Measurements from ENCODE around the gene IRX4. TPM values are rescaled to one million over a fixed set of nuclear protein-coding genes. Genes with fewer than 3 reads are reported as not detected.
A peak's percentile ranks its signal among the peaks of the same experiment; 100 is the strongest.

Gene IRX4
- polyA plus RNA-seq, 1 of the 3 experiments (the other 2 are of a cell fraction) = not detected

- TF ChIP-seq MXI1 (IDR thresholded peaks at IDR 0.05; ENCODE audit: low read depth, low read length) = no peak
Observed at GRCh38 chr5:1875281-1875842, 7.4 kb downstream of the IRX4 start (continued).

- Histone ChIP-seq H3K79me2 (ENCODE audit: insufficient read depth) (no peaks in the 10 kb centered on the region), H3F3A (replicated peaks; ENCODE audit: insufficient read depth) (no peaks in the 10 kb centered on the region), H4K20me1 (ENCODE audit: insufficient read depth) (0 out of 2 replicates have a peak, but pooled peaks cover 4% of the 10 kb centered on the region), H3K9ac (no peak overlapping the region), H3K9me3 (no peaks in the 10 kb centered on the region), H3K4me2 (no peak overlapping the region), H3K4me1 (ENCODE audit: control insufficient read depth in 1 of 2, insufficient read depth in 2 of 2, low read depth in 1 of 2, low read length in 1 of 2) (no peaks in the 10 kb centered on the region), H3K36me3 (replicated peaks in 1 of 2; ENCODE audit: control insufficient read depth in 1 of 2, insufficient read depth in 2 of 2, low read length in 1 of 2) (no peaks in the 10 kb centered on the region), H3K4me3 (ENCODE audit: low read depth in 2 of 2, low read length in 1 of 2) (no peak overlapping the region), H2AFZ (ENCODE audit: low read depth) (no peak overlapping the region), H3K27me3 (ENCODE audit: insufficient read depth) (peaks cover 70% of the 10 kb centered on the region), H3K27ac (ENCODE audit: low read depth in 2 of 2, low read length in 1 of 2) (no peak overlapping the region), H3K9me2 (no peaks in the 10 kb centered on the region)
- DNase-seq = no peak
- TF ChIP-seq EZH2phosphoT487 (IDR thresholded peaks at IDR 0.05; ENCODE audit: borderline replicate concordance, low read depth) (0 out of 2 replicates have a peak, but pooled peaks have one; percentile 32), CTCF (IDR thresholded peaks at IDR 0.05) (no peak)
- CTCF ChIA-PET = no interaction called here
- POLR2A ChIA-PET = no interaction called here
- WGBS (ENCODE audit: low lambda C conversion rate) = 8% methylated on average over 31 of the region's 36 CpGs
Observed at GRCh38 chr5:1874771-1875220, 7.9 kb downstream of the IRX4 start.

GRCh38 chr5:1874348-1874747 is 8.4 kb downstream of the IRX4 start:
- Histone ChIP-seq H3K9ac (no peak overlapping the region), H3K4me3 (ENCODE audit: low read depth in 2 of 2, low read length in 1 of 2) (no peak overlapping the region), H3K9me2 (no peaks in the 10 kb centered on the region), H3K36me3 (replicated peaks in 1 of 2; ENCODE audit: control insufficient read depth in 1 of 2, insufficient read depth in 2 of 2, low read length in 1 of 2) (no peaks in the 10 kb centered on the region), H3K9me3 (no peaks in the 10 kb centered on the region), H4K20me1 (ENCODE audit: insufficient read depth) (0 out of 2 replicates have a peak, but pooled peaks cover 4% of the 10 kb centered on the region), H3K79me2 (ENCODE audit: insufficient read depth) (no peaks in the 10 kb centered on the region), H3F3A (replicated peaks; ENCODE audit: insufficient read depth) (no peaks in the 10 kb centered on the region), H2AFZ (ENCODE audit: low read depth) (no peak overlapping the region), H3K27ac (ENCODE audit: low read depth in 2 of 2, low read length in 1 of 2) (no peak overlapping the region), H3K4me2 (no peak overlapping the region), H3K27me3 (ENCODE audit: insufficient read depth) (peaks cover 66% of the 10 kb centered on the region), H3K4me1 (ENCODE audit: control insufficient read depth in 1 of 2, insufficient read depth in 2 of 2, low read depth in 1 of 2, low read length in 1 of 2) (no peaks in the 10 kb centered on the region)
- DNase-seq = no peak
- no peak for TF ChIP-seq GATA2 (CRISPR knock-in tag; IDR thresholded peaks at IDR 0.05)
- no peak for TF ChIP-seq NRF1 (IDR thresholded peaks at IDR 0.05; ENCODE audit: low read depth, low read length)
- no peak for TF ChIP-seq RCOR1 (IDR thresholded peaks at IDR 0.05; ENCODE audit: low read length)
- CTCF ChIA-PET = interaction anchor here (1.4 kb wide), 1 partner anchor 13 kb away, joined by 3 read pairs; no protein-coding TSS in a partner anchor
- POLR2A ChIA-PET = no interaction called here
- 9% methylated on average over 10 of the region's 10 CpGs for WGBS (ENCODE audit: low lambda C conversion rate)

Data from SK-N-SH (cell line).